ENCODE data around the gene ADIG.
"Not testable (repeated sequence)": the region's sequence is repeated elsewhere in the genome, so short reads cannot be mapped to it uniquely, and the experiment has no call there.

DNA sequence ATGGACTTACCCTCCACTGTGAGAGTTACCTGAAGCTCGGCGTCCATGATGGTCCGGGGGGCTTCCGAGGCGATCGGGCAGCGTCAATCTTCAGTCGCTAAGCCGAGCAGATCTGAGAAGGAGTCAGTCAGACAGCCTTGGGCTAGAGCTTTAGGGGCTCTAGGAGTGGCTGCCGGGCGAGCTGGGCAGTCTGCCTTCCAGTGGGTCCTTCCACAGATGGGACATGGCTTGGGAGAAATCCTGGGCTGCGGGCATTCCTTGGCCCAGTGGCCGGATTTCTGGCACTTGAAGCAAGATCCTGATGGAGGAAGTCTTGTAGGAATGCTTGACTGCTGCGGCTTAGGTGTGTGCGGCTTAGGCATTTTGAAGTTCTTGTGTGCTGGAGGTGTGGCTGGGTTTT is 14.9 kb downstream of the ADIG start:
- TF ChIP-seq POLR2A, EP300, POLR2AphosphoS5 (IDR thresholded peaks at IDR 0.05): not testable (repeated sequence)
- TF ChIP-seq, protein P1, sequence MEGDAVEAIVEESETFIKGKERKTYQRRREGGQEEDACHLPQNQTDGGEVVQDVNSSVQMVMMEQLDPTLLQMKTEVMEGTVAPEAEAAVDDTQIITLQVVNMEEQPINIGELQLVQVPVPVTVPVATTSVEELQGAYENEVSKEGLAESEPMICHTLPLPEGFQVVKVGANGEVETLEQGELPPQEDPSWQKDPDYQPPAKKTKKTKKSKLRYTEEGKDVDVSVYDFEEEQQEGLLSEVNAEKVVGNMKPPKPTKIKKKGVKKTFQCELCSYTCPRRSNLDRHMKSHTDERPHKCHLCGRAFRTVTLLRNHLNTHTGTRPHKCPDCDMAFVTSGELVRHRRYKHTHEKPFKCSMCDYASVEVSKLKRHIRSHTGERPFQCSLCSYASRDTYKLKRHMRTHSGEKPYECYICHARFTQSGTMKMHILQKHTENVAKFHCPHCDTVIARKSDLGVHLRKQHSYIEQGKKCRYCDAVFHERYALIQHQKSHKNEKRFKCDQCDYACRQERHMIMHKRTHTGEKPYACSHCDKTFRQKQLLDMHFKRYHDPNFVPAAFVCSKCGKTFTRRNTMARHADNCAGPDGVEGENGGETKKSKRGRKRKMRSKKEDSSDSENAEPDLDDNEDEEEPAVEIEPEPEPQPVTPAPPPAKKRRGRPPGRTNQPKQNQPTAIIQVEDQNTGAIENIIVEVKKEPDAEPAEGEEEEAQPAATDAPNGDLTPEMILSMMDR (IDR thresholded peaks at IDR 0.05) = not testable (repeated sequence)

All from sigmoid colon (tissue), 4 donors.